ENCODE data around the gene ZNF584. TPM values are rescaled to one million over a fixed set of nuclear protein-coding genes. Genes with fewer than 3 reads are reported as not detected.
A peak's percentile ranks its signal among the peaks of the same experiment; 100 is the strongest.

The ZNF584 gene
- total and polyA plus RNA-seq, 10 of the 15 experiments (the other 5 are each of a cell fraction or from before 2014, with no cell fraction given) = 2.0 to 10.7 (median 6.3) TPM

DNA sequence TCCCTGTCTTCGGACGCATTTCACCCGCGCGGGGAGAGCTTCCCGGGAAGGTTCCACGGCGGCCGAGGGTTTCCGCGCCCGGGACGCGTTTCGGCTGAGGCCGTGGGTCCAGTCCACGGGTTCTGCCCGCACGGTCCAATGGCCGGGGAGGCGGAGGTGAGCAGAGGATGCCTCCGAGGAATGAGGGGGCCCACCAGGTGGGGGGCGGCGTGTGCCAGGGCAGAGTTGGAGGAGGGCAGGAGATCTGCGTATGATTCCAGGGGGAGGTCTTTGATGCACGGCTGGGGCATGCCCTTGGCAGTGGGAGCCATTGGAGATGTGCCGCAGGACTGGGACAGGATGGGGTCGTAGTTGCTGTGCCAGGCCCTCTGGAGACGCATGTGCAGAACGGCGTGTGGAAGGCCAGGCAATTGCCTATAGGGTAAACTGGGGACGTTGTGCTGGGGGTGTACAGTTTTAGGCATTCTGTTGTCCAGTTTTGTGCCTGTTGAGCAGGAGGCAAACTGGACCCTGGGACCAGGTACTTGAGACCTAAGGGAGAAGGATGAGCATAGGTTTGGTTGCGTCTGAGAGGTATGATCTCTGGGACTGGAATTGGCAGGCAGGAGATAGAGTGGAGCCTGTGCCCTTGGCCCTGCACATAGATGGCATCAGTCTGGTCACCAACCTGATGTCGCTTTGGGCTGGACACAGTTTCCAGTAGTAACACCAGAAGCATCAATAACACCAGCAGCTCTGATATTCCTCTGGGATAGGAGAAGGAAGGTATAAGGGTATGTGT lies 751 bp downstream of the ZNF584 start:
- Histone ChIP-seq H3K27me3 (replicated peaks in 1 of 2; ENCODE audit: control insufficient read depth in 2 of 2, insufficient read depth in 2 of 2, low read length in 1 of 2) (no peaks in the 10 kb centered on the region), H3K4me1 (ENCODE audit: control insufficient read depth, insufficient read depth, low read length) (peaks cover 8% of the 10 kb centered on the region), H3K4me2 (ENCODE audit: control insufficient read depth, insufficient read depth) (peak overlapping the region; percentile 71), H3K27ac (ENCODE audit: control insufficient read depth, insufficient read depth) (peak overlapping the region; percentile 80), H3K4me3 (peak overlapping the region; percentile 90), H3K9ac (ENCODE audit: control insufficient read depth, insufficient read depth, low read length) (peak overlapping the region; percentile 73), H3K9me3 (replicated peaks; ENCODE audit: control insufficient read depth, insufficient read depth, low read length) (no peaks in the 10 kb centered on the region), H4K20me1 (ENCODE audit: control insufficient read depth, insufficient read depth) (no peaks in the 10 kb centered on the region), H2AFZ (ENCODE audit: control insufficient read depth, low read depth, low read length) (peak overlapping the region; percentile 98), H3K36me3 (ENCODE audit: control insufficient read depth in 2 of 2, insufficient read depth in 2 of 2, low read length in 1 of 2) (no peaks in the 10 kb centered on the region), H3K79me2 (ENCODE audit: control insufficient read depth, insufficient read depth, low read length) (peaks cover 16% of the 10 kb centered on the region)
- intact Hi-C loops (cut with micrococcal nuclease; ENCODE audit: unreplicated experiment) (loop anchor here (5.0 kb wide), 1 partner anchor 58 kb away; the partner anchor contains the start of gene ZNF324), in situ Hi-C loops (cut with MboI) (no loop called here)
- ATAC-seq = peak; percentile 50
- FAIRE-seq = no peak
- DNase-seq (ENCODE audit: low read depth, low spot score) = no peak
- 3% methylated on average over 34 of the region's 34 CpGs for WGBS (ENCODE audit: insufficient coverage, insufficient replicate concordance, low lambda C conversion rate, missing lambda C conversion rate)
- RAD21 ChIA-PET (ENCODE audit: unreplicated experiment) = interaction anchor here (0.8 to 1.3 kb wide), 6 partner anchors 22 to 111 kb away, joined by 3 to 6 read pairs (median 4); partner anchors contain the start of genes RPS5, ZBTB45, ZNF497 and ZSCAN22
- SMC1A ChIA-PET (ENCODE audit: uncharacterized antibody, unreplicated experiment) = interaction anchor here (1.1 to 1.2 kb wide), 5 partner anchors 9 to 60 kb away, joined by 3 to 5 read pairs (median 3); partner anchors contain the start of gene ZNF324
- CTCF ChIA-PET = interaction anchor here (1.4 kb wide), 1 partner anchor 9 kb away, joined by 5 read pairs; no protein-coding TSS in a partner anchor
- TSS peak; percentile 72 for BruUV-seq (replicated peaks)
- POLR2A ChIA-PET = interaction anchor here (0.9 to 1.6 kb wide), 4 partner anchors 9 to 62 kb away, joined by 3 to 5 read pairs (median 4); partner anchors contain the start of genes ZNF324 and ZNF324B
- TF ChIP-seq CTCF (IDR thresholded peaks at IDR 0.05 in 2 of 3, conservative IDR thresholded peaks at IDR 0.05 in 1 of 3; ENCODE audit: control insufficient read depth in 2 of 3, extremely low read depth in 1 of 3, insufficient read depth in 1 of 3, low read depth in 3 of 3, low read length in 3 of 3) (no peak), ZNF217 (IDR thresholded peaks at IDR 0.05) (no peak), NKRF (conservative IDR thresholded peaks at IDR 0.05) (0 out of 2 replicates have a peak, but pooled peaks have one; percentile 8), NFIC (IDR thresholded peaks at IDR 0.05; ENCODE audit: low read depth, low read length) (no peak), USF1 (IDR thresholded peaks at IDR 0.05; ENCODE audit: borderline replicate concordance, extremely low read length, insufficient read depth, low read depth, low read length) (no peak), NFXL1 (IDR thresholded peaks at IDR 0.05; ENCODE audit: borderline replicate concordance) (no peak), RB1 (IDR thresholded peaks at IDR 0.05; ENCODE audit: borderline replicate concordance) (no peak), RUNX3 (IDR thresholded peaks at IDR 0.05; ENCODE audit: low read length) (no peak), SP1 (IDR thresholded peaks at IDR 0.05; ENCODE audit: low read depth, low read length) (no peak), HDAC2 (IDR thresholded peaks at IDR 0.05) (no peak), HDGF (IDR thresholded peaks at IDR 0.05) (peak; percentile 13; the same call in 1 of the 2 replicates), STAT3 (IDR thresholded peaks at IDR 0.05; ENCODE audit: low read depth, low read length) (no peak), LARP7 (IDR thresholded peaks at IDR 0.05) (no peak), SMC3 (IDR thresholded peaks at IDR 0.05; ENCODE audit: borderline replicate concordance, low read length) (no peak), FOXK2 (IDR thresholded peaks at IDR 0.05) (no peak)
- TF ChIP-seq, protein P1, sequence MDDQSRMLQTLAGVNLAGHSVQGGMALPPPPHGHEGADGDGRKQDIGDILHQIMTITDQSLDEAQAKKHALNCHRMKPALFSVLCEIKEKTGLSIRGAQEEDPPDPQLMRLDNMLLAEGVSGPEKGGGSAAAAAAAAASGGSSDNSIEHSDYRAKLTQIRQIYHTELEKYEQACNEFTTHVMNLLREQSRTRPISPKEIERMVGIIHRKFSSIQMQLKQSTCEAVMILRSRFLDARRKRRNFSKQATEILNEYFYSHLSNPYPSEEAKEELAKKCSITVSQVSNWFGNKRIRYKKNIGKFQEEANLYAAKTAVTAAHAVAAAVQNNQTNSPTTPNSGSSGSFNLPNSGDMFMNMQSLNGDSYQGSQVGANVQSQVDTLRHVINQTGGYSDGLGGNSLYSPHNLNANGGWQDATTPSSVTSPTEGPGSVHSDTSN (IDR thresholded peaks at IDR 0.05; ENCODE audit: insufficient replicate concordance, low read depth, low read length) = no peak
